ENCODE data around the gene GNPAT. TPM values are rescaled to one million over a fixed set of nuclear protein-coding genes. Genes with fewer than 3 reads are reported as not detected.

The GNPAT gene
- total RNA-seq, 2 experiments from 2014 or later, result 51.7 to 54.9 TPM

- H3K36me3 ChIP-seq (ENCODE audit: insufficient read depth, low read length), result peaks cover 50% of the 10 kb centered on the region
- H2AFZ ChIP-seq (ENCODE audit: low read length), result no peak overlapping the region
- POLR2A ChIA-PET, result interaction anchor here (0.5 kb wide), 1 partner anchor 811 kb away, joined by 3 read pairs; no protein-coding TSS in a partner anchor
- CTCF ChIA-PET (ENCODE audit: unreplicated experiment), result no interaction called here
- no peak for TF ChIP-seq CTCF (conservative IDR thresholded peaks at IDR 0.05; ENCODE audit: low read length)
- TF ChIP-seq EZH2phosphoT487 (IDR thresholded peaks at IDR 0.05; ENCODE audit: borderline replicate concordance, low read depth, low read length), result no peak
- H4K20me1 ChIP-seq (ENCODE audit: insufficient read depth, low read length), result no peaks in the 10 kb centered on the region
- BruUV-seq (replicated peaks), result no TSS peak
- DNase-seq (ENCODE audit: low spot score), result no peak
- H3K9me2 ChIP-seq (ENCODE audit: insufficient read depth, low read length), result no peaks in the 10 kb centered on the region
- H3K4me2 ChIP-seq (ENCODE audit: low read length), result no peak overlapping the region
- no peaks in the 10 kb centered on the region for H3K9me3 ChIP-seq (ENCODE audit: low read length)
- H3K4me1 ChIP-seq (ENCODE audit: insufficient read depth, low read length, poor library complexity, severe bottlenecking), result no peaks in the 10 kb centered on the region
- intact Hi-C loops (cut with micrococcal nuclease; ENCODE audit: unreplicated experiment), result no loop called here
- H3K4me3 ChIP-seq (ENCODE audit: low read depth, low read length, poor library complexity, severe bottlenecking), result no peak overlapping the region
- no peaks in the 10 kb centered on the region for H3K79me2 ChIP-seq (ENCODE audit: insufficient read depth, low read depth, low read length)
- no peak overlapping the region for H3K27ac ChIP-seq (ENCODE audit: low read depth, low read length, poor library complexity, severe bottlenecking)
Measured at GRCh38 chr1:231278100-231278790, 37.2 kb downstream of the GNPAT start.

- Histone ChIP-seq H3K4me3 (ENCODE audit: low read depth, low read length, poor library complexity, severe bottlenecking) (no peak overlapping the region), H3K9me2 (ENCODE audit: insufficient read depth, low read length) (no peaks in the 10 kb centered on the region), H3K27ac (ENCODE audit: low read depth, low read length, poor library complexity, severe bottlenecking) (no peak overlapping the region), H3K4me2 (ENCODE audit: low read length) (no peak overlapping the region), H3K9me3 (ENCODE audit: low read length) (no peaks in the 10 kb centered on the region), H3K4me1 (ENCODE audit: insufficient read depth, low read length, poor library complexity, severe bottlenecking) (no peaks in the 10 kb centered on the region), H3K79me2 (ENCODE audit: insufficient read depth, low read depth, low read length) (no peaks in the 10 kb centered on the region), H4K20me1 (ENCODE audit: insufficient read depth, low read length) (no peaks in the 10 kb centered on the region), H2AFZ (ENCODE audit: low read length) (no peak overlapping the region), H3K36me3 (ENCODE audit: insufficient read depth, low read length) (peaks cover 43% of the 10 kb centered on the region; the same call in 1 of the 2 replicates)
- no TSS peak for BruUV-seq (replicated peaks)
- intact Hi-C loops (cut with micrococcal nuclease; ENCODE audit: unreplicated experiment), result no loop called here
- ChIA-PET POLR2A (interaction anchor here (0.6 kb wide), 1 partner anchor 634 kb away, joined by 3 read pairs; no protein-coding TSS in a partner anchor), CTCF (ENCODE audit: unreplicated experiment) (no interaction called here)
- no peak for DNase-seq (ENCODE audit: low spot score)
- TF ChIP-seq EZH2phosphoT487 (IDR thresholded peaks at IDR 0.05; ENCODE audit: borderline replicate concordance, low read depth, low read length) (no peak), CTCF (conservative IDR thresholded peaks at IDR 0.05; ENCODE audit: low read length) (no peak)
Measured at GRCh38 chr1:231279081-231279480, 38.1 kb downstream of the GNPAT start.

- Histone ChIP-seq H3K27ac (ENCODE audit: low read depth, low read length, poor library complexity, severe bottlenecking) (no peak overlapping the region), H3K9me3 (ENCODE audit: low read length) (no peaks in the 10 kb centered on the region), H3K9me2 (ENCODE audit: insufficient read depth, low read length) (no peaks in the 10 kb centered on the region), H3K4me2 (ENCODE audit: low read length) (no peak overlapping the region), H3K4me3 (ENCODE audit: low read depth, low read length, poor library complexity, severe bottlenecking) (no peak overlapping the region), H2AFZ (ENCODE audit: low read length) (no peak overlapping the region), H4K20me1 (ENCODE audit: insufficient read depth, low read length) (no peaks in the 10 kb centered on the region), H3K36me3 (ENCODE audit: insufficient read depth, low read length) (peaks cover 37% of the 10 kb centered on the region; the same call in 1 of the 2 replicates), H3K4me1 (ENCODE audit: insufficient read depth, low read length, poor library complexity, severe bottlenecking) (no peaks in the 10 kb centered on the region), H3K79me2 (ENCODE audit: insufficient read depth, low read depth, low read length) (no peaks in the 10 kb centered on the region)
- no TSS peak for BruUV-seq (replicated peaks)
- no peak for DNase-seq (ENCODE audit: low spot score)
- TF ChIP-seq CTCF (conservative IDR thresholded peaks at IDR 0.05; ENCODE audit: low read length), result no peak
- no peak for TF ChIP-seq EZH2phosphoT487 (IDR thresholded peaks at IDR 0.05; ENCODE audit: borderline replicate concordance, low read depth, low read length)
- intact Hi-C loops (cut with micrococcal nuclease; ENCODE audit: unreplicated experiment), result no loop called here
- ChIA-PET POLR2A (interaction anchor here (0.6 to 1.4 kb wide), 3 partner anchors 14 to 635 kb away, joined by 3 to 6 read pairs (median 3); no protein-coding TSS in a partner anchor), CTCF (ENCODE audit: unreplicated experiment) (no interaction called here)
Measured at GRCh38 chr1:231279683-231280082, 38.7 kb downstream of the GNPAT start.

Measured in OCI-LY7 (cell line).